ENCODE results near the gene OSM.

GRCh38 chr22:30276039-30276438 is 9.4 kb upstream of the OSM start:
- TF ChIP-seq, protein P1, sequence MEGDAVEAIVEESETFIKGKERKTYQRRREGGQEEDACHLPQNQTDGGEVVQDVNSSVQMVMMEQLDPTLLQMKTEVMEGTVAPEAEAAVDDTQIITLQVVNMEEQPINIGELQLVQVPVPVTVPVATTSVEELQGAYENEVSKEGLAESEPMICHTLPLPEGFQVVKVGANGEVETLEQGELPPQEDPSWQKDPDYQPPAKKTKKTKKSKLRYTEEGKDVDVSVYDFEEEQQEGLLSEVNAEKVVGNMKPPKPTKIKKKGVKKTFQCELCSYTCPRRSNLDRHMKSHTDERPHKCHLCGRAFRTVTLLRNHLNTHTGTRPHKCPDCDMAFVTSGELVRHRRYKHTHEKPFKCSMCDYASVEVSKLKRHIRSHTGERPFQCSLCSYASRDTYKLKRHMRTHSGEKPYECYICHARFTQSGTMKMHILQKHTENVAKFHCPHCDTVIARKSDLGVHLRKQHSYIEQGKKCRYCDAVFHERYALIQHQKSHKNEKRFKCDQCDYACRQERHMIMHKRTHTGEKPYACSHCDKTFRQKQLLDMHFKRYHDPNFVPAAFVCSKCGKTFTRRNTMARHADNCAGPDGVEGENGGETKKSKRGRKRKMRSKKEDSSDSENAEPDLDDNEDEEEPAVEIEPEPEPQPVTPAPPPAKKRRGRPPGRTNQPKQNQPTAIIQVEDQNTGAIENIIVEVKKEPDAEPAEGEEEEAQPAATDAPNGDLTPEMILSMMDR (IDR thresholded peaks at IDR 0.05; ENCODE audit: low read length), result no peak
- no peak for TF ChIP-seq EZH2 (optimal IDR thresholded peaks at IDR 0.05; ENCODE audit: low read depth, low read length)
